Uterus (tissue), 2 donors: ENCODE data around the gene PHLPP1.

ENCODE experiments used
- CTCF ChIP-seq, 4 experiments: fragments of 200-600 bp in 2 of 4; fragments of 450-650 bp in 2 of 4; sonication (generic) in 2 of 4; IDR thresholded peaks; one replicate each; pipeline ENCODE4 v1.5.1; 2016 to 2019; ENCODE audit warnings: antibody characterized with exemption in 4 of 4, mild to moderate bottlenecking in 2 of 4, moderate library complexity in 1 of 4
- POLR2A ChIP-seq, 2 donors: fragments of 450-650 bp; IDR thresholded peaks; one replicate each; pipeline ENCODE4 v1.6.1; 2016; ENCODE audit warnings: antibody characterized with exemption in 2 of 2, mild to moderate bottlenecking in 1 of 2, moderate library complexity in 1 of 2

GRCh38 chr18:62991389-62991788 is 276.0 kb downstream of the PHLPP1 start:
- TF ChIP-seq CTCF (IDR thresholded peaks at IDR 0.05) (no peak), POLR2A (IDR thresholded peaks at IDR 0.05) (no peak)
